A172 (cell line): Measurements from ENCODE around the gene BRAF. TPM values are rescaled to one million over a fixed set of nuclear protein-coding genes. Genes with fewer than 3 reads are reported as not detected.
"Not testable (repeated sequence)": the region's sequence is repeated elsewhere in the genome, so short reads cannot be mapped to it uniquely, and the experiment has no call there.

Experiments used
- DNase-seq: peaks from one replicate; pipeline ENCODE4 v3.0.0-alpha.2; 2015; ENCODE audit warnings: low spot score
- total RNA-seq: library from RNA; depleted of rRNA; stranded (reverse); fragments of >200 nt; shearing (Covaris generic); gene quantifications from 2 replicates; pipeline ENCODE4 v1.2.3, GENCODE V29; 2014

BRAF gene
- total RNA-seq, 1 experiment from 2014 or later, result 7.7 TPM

DNA sequence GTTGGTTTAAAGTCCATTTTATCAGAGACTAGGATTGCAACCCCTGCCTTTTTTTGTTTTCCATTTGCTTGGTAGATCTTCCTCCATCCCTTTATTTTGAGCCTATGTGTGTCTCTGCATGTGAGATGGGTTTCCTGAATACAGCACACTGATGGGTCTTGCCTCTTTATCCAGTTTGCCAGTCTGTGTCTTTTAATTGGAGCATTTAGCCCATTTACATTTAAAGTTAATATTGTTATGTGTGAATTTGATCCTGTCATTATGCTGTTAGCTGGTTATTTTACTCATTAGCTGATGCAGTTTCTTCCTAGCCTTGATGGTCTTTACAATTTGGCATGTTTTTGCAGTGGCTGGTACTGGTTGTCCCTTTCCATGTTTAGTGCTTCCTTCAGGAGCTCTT is 212.3 kb downstream of the BRAF start:
- not testable (repeated sequence) for DNase-seq

DNA sequence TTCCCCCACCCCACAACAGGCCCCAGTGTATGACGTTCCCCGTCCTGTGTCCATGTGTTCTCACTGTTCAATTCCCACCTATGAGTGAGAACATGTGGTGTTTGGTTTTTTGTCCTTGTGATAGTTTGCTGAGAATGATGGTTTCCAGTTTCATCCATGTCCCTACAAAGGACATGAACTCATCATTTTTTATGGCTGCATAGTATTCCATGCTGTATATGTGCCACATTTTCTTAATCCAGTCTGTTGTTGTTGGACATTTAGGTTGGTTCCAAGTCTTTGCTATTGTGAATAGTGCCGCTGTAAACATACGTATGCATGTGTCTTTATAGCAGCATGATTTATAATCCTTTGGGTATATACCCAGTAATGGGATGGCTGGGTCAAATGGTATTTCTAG is 216.0 kb downstream of the BRAF start:
- not testable (repeated sequence) for DNase-seq

DNA sequence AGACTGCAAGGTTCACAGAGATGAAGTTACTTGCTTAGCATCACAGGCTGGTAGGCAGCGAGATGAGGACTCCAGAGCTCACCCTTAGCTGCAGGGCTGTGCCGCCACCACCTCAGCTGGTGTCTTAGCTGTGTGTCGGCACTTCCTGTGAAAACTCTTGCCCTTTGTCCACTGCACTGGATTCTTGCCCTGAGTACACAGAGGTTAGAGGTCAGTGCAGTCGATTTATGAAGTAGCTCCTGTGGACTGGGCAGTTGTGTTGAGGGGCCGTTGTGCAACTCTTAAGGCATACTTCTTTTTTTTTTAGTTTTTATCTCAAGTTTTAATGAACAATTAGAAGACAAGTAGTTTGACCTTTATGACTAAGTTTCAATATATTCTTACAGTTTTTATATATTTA is 217.6 kb downstream of the BRAF start:
- DNase-seq, result no peak

DNA sequence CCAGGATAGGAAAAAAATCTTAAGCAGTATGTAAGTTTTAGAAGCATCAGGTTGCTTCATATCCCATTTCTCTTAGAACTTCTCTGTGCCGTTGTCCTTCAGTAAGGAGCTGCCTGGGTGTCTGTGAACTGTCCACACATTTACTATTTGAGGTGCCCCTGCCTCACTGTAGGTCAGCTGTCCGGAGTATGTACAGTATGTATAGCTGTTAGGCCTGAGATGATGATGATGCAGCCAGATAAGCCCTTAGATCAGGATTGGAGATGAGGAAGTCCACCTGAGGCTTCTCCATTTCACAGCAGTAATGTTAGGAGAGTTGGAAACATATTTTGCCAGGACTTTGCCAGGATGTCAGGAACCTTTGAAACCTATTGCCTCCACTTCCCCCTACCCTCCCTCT is 220.5 kb downstream of the BRAF start:
- no peak for DNase-seq

DNA sequence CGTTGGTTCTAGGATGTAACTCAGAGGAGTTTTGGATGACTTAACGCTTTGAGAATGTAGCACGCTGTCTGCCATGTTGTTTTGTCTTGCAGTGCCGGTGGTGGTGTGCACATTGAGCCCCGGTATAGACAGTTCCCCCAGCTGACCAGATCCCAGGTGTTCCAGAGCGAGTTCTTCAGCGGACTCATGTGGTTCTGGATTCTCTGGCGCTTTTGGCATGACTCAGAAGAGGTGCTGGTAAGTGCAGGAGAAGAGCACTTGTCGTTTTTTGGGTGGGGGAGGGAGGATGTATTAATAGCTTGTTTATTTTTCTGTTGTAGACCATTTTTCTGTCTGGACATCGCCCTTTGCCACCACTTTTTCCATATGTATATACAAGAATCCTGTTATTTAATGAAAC is 222.0 kb downstream of the BRAF start:
- no peak for DNase-seq

DNA sequence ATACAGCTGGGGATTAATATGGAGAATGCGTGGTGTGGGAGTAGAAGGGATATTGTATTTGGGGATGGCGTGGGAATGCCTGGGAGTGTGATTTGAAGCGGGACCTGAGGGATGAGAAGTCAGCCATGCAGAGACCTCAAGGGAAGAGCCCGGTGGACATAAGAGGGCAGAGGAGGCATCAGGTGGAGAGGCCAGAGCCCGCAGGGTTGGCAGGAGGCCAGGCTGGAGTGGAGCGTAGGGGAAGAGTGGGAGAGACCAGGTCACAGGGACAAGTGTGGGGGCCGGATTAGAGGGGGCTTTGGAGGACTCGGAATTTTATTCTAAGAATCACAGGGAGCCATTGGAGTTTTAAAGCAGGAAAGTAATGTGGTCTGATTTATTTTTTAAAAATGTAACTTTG is 226.3 kb downstream of the BRAF start:
- no peak for DNase-seq

DNA sequence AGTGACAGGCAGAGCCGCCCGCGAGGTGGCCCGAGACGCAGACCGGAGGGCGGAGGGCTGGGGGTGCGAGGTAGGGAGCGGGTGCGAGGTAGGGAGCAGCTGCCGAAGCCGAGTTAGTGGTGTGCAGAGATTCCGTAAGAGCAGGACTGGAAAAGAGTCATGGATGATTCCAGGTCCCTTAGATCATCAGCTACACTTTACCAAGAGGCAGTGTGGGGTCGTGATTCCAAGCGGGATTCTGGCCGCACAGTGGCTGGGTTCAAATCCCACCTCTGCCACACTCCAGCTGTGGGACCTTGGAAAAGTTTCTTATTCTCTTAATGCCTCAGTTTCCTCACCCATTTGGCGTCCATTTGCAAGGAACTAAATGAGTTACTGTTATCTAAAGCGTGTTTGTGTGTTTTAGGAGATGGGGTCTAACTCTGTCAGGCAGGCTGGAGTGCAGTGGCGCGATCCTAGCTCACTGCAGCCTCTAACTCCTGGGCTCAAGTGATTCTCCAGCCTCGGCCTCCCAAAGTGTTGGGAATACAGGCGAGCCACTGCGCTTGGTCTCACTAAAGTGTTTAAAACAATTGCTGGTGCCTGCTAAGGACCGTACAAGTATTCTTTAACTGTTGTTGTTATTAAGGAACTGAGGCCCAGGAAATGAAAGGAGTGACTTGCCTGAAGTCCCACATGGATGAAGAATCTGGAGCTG is 227.1 kb downstream of the BRAF start:
- DNase-seq, result peak; percentile 40

DNA sequence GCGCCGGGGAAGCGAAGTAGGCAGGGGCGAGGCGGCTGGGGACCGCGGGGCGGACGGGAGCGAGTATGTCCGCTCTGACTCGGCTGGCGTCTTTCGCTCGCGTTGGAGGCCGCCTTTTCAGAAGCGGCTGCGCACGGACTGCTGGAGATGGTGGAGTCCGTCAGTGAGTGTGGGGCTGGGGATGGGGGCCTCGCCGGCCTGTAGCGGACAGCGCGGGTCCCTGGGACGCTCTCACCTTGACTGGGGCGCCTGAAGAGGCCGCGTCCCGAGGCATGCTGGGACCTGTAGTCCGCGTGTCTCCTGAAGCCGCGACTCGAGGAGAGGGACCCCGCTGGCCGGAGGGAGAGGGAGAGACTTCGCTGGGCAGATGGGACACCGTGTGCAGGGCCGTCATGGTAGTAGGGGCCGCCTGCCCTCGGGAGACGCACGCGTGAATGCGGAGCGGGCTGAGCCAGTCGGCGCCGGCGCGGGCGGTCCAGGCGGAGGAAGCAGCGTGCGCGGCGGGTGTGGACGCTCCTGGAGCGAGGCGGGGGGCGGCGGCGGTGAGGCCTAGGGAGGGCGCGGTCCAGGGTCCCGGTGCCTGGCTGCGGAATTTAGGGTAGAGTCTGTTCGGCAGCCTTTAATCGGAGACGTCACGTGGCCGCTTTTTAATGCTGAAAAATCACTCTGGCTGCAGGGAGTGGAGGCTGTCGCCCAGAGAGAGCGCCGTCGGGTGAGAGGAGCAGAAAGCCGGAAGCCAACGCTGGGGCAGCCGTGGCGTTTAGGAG is 227.9 kb downstream of the BRAF start, which contains the start of gene NDUFB2:
TSS of gene NDUFB2 (plus strand) at position 29 of the 767 bp plus-strand sequence. CDS start at position 66, 37 bp downstream.
- peak; percentile 73 for DNase-seq

DNA sequence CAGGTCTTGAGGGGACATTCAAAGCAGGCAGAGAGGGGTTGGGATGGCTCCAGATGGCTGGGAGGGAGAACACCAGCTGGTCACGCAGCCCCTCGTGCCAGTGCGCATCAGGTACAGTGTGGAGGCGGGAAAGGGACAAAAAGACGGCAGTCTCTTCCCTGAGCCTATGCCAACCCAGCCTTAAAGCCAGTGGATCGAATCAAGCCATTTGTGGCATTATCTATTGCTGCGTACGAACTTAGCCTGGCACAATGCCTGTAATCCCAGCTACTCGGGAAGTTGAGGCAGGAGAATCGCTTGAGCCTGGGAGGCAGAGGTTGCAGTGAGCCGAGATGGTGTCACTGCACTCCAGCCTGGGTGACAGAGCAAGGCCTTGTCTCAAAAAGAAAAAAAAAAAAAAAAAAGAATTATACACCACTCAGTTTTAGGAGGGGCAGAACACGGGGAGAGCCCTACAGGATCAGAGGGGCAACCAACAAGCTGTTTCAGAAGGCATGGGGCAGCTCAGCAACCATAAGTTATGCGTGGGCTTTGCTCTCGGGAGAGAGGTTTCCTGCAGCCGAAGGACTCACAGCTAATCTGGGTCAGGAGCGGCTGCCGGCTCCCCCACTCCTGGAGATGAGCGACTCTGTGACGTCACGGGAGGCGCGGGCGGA is 228.6 kb downstream of the BRAF start:
- peak; percentile 77 for DNase-seq

DNA sequence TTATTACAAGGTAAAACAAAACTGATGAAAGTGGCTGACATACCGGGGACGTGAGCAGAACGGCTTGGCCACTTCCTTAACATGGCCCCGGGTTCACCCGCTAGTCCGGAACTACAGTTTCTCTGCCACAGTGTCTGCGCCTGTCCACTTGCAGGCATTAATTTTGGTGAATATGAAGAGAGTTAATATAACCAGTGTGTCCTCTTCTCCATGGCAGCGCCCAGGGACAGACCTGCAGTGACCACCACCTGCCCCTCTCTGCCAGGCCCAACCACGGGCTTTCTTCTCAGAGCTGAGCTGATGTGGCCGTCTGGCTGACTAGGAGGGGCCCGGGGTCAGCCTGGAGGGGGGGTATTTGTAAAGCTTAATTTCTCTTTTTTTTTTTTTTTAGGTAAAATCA is 229.3 kb downstream of the BRAF start:
- DNase-seq, result no peak

DNA sequence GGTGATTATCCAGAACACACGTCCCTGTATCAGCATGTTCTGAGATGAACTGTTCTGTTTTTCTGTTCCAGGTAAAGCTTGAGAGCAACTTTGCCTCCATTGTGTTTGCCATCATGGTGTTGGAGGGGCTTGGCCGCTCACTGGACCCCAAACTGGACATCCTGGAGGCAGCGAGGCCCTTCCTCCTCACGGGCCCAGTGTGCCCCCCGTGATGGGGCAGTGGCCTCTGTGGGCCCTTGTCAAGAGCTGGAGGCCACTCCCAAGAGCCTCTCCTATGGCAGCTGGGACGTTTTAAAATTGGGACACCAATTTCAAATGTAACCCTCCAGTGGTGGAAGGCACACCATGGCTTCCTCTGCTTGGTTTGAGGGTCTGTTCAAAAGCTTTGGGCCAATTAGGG is 230.1 kb downstream of the BRAF start:
- no peak for DNase-seq

DNA sequence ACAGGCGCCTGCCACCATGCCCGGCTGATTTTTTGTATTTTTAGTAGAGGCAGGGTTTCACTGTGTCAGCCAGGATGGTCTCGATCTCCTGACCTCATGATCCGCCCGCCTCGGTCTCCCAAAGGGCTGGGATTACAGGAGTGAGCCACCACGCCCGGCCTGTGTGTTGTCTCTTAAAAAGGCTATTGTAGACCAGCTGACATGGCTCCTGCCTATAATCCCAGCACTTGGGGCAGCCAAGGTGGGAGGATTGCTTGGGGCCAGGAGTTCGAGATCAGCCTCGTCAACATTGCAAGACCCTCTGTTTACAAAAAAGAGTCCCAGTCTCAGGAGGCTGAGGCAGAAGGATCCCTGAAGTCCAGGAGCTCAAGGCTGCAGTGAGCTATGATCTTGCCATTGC is 230.9 kb downstream of the BRAF start:
- not testable (repeated sequence) for DNase-seq

DNA sequence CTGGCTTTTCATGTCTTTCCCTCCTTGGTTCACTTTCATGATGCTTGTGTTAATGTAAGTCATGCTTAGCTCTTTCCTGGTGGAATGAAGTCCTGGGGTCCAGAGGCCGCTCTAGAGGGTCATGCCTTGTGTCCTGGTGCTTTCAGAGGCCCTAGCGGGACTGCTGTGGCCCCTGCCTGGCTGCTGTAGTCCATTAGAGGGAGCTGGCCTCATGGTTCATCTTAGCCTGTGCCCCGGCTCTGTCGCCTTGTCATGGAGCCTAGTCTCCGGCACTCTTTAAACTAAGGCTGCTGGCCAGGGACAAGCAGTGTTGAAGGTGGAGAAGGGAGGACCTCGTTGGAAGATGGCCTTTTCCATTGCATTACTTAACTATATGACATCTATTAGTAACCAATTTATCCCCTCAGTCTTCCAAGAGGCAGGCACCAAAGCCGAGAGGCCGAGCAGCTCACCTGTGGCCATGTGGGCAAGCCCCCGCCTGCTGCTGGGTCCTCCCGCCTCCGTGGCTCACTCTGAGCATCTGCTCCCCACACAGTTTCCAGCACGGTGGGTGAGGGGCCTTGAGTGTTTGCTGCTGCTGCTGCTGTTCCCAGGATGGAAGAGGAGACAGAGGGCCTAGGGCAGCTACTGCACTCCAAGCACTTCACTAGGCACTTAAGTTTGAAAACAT is 233.2 kb downstream of the BRAF start:
- no peak for DNase-seq

DNA sequence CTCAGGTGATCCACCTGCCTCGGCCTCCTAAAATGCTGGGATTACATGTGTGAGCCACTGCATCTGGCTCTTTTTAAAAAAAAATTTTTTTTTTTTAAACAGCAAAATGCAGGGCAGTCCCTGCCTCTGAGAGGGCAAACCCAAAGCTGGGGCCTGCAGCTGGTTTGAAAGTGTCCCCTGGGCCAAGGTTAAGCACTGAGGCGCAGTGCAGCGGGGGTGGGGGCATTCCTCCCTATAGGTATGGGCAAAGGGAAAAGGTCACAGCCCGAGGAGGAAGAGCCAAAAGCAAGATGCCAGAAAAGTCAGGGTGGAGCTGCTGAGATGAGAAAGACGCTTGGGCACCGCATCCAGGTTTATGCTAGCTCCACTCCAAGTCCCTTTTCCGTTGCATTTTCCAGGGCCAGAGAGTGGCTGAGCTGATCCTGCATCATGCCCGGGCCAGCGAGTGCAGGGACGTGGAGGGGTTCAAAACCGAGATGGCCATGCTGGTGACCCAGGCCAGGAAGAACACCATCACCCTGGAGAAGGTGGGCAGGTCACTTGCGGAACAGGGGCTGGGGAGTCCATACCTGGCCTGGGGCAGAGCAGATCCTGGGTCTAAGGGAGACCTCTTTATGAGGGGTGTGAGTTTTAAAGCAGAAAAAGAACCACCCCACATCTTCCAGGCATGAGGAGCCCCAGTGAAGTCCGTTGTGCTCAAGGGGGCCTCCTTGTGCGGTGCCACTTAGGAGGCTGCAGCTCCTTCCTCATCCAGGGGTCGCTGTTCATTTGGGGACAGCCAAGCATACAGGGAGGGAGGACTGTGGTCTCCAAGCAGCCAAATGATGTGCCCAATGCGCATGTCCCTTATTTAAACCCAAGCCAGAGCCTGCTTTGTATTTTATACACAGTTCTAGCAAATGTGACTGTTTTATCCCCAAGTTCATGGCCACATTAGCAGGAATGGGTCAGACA is 235.3 kb downstream of the BRAF start:
- DNase-seq, result no peak

DNA sequence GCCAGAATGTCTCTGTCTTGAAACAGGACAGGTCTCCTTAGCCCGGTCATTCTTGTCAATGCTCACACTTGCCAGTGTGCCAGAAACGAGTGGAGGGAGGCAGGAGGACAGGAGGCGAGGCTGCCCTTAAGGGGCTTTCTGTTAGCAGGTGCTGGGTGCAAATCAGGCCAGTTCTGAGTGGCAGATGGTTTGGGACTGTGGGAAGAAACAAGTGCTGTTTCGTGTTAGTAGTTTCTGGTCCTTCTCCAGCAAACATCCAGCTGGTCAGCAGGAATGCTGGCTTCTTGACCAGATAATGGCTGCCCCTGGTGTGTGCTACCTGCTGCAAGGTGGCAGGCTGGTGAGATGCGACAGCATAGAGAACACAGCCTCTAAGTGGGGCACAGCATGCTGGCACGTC is 236.4 kb downstream of the BRAF start:
- no peak for DNase-seq

DNA sequence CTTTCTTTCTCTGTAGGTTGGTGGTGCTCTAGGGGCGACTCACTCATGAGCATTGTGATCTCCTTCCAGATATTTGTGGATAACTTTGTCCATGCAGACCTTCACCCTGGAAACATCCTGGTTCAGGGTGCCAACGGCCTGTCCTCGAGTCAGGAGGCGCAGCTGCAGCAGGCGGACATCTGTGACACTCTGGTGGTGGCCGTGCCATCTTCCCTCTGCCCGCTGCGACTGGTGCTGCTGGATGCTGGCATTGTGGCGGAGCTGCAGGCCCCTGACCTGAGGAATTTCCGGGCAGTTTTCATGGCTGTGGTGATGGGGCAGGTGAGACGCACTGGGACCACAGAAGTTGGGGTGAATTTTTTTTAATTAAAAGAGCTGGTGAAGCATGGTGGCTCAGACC is 237.8 kb downstream of the BRAF start:
- DNase-seq, result no peak

DNA sequence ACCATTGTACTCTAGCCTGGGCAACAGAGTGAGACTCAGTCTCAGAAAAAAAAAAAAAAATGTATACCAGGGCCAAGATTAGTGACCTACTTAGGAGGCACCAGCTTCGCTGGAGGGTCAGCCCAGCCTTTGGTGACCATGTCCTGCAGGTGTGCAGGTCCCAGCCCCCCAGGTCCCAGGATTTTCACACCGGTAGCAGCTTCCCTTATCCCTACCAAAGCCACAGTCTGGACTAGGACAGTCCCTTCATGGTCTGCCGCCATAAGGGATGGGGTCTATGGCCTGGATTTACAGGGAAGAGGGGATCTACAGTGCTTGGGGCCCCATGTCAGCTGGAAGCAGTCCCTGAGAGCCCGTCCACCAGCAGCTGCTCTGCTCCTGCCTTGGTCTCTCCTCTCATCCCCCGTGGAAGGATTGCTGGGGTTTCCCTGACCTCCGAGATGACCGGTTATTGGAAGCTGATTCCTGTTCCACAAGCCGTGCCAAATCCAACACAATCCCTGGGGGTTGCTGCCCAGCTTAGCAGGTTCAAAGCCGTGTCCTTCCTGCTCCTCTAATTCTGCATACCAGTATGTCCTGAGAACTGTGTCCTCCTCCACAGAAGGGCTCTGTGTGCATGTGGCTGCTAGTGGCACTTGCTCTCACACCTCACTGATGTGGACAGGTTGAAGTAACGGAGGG is 239.2 kb downstream of the BRAF start:
- DNase-seq, result no peak

DNA sequence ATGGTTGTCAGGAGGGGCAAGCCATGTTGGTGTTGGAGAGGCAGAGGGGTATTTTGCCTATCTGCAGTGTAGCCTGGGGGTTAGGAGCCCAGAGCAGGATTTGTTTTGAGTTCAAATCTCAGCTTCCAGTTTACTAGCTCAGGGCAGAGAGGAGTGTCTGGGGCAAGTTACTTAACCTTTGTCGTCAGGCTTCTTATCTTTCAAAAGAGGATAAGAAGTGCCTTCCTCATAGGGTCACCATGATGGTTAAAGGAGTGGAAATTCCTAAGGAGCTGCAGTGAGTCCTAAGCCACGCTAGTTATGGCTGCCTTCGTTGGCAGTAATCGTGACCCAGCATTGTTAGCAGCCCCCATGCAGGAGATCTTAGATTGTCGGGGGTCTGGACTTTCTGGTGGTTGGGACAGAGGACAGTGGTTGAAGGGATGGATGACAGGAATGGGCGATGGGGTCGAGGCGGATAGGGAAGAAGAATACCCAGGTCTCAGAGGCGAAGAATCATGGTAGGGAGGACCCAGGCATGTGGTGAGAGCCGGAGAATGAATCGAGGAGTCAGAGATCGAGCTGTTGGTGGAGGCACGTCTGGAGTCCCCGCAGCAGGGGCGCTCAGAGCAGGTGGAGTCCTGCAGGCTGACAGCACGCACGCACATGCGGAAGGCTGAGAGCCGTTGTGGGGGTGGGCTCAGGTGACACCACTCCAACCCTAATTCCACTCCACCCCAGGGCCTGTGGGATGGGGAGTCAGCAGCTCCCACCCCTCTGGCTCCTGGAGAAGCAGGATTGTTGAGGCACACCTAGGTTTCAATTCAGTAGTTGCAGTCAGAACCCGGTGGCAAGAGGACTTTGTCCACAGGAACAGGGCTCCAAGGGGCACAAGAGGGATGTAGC is 240.4 kb downstream of the BRAF start:
- DNase-seq, result no peak

DNA sequence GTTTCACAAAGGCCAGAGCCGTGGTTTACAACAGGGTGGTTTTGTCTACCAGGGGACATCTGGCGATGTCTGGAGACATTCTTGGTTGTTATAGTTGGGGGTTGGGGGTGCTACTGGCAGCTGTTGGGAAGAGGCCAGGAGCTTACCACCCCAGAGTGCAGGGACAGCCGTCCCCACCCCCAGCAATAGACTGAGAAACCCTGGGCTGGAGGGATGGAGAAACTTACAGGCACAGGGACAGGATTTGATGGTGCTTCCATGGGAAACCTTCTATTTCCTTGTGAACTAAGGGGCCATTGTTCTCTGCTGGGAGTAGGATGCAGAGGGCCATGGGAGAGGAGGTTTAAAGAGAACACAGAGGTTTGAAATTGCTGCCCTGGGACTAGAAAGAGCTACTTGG is 241.1 kb downstream of the BRAF start:
- DNase-seq, result no peak
